ENCODE data around the gene SCIN. TPM values are rescaled to one million over a fixed set of nuclear protein-coding genes. Genes with fewer than 3 reads are reported as not detected.

Gene SCIN
- total RNA-seq, 1 experiment from 2014 or later: 5.6 TPM

DNA sequence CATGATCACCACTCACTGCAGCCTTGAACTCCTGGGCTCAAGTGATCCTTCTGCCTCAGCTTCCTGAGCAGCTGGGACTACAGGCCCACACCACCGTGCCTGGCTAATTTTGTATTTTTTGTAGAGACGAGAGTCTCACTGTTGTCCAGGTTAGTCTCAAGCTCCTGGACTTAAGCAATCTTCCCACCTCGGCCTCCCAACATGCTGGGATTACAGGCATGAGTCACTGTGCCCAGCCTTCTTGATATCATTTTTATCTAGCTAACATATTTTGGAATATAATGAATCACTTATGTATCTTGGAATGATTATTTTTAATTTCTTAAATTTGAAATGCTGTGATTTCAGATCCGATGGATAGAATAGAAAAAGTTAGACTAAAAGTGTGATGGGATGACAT, 135.4 kb downstream of the SCIN start:
- Histone ChIP-seq H3K4me3 (ENCODE audit: low read depth in 2 of 2, low read length in 2 of 2) (no peak overlapping the region), H3K36me3 (ENCODE audit: control insufficient read depth, insufficient read depth, low read length) (no peaks in the 10 kb centered on the region), H3K9me3 (ENCODE audit: control insufficient read depth, insufficient read depth, low read depth, low read length) (0 out of 2 replicates have a peak, but pooled peaks cover 7% of the 10 kb centered on the region), H3K27ac (ENCODE audit: low read length) (no peak overlapping the region), H3K4me1 (ENCODE audit: control insufficient read depth, insufficient read depth, low read length) (no peaks in the 10 kb centered on the region; the same call in 1 of the 2 replicates), H3K27me3 (ENCODE audit: control insufficient read depth, insufficient read depth, low read length) (no peaks in the 10 kb centered on the region)
- intact Hi-C loops (cut with micrococcal nuclease; ENCODE audit: unreplicated experiment) (no loop called here), in situ Hi-C loops (cut with HindIII; ENCODE audit: low pct_unique_long_range_greater_than_20kb, low sequenced_read_pairs) (no loop called here)
- ATAC-seq (no peak), DNase-seq (ENCODE audit: low read depth, low spot score) (no peak)
- ChIA-PET POLR2A (no interaction called here), CTCF (interaction anchor here (0.6 kb wide), 1 partner anchor 135 kb away, joined by 7 read pairs; no protein-coding TSS in a partner anchor)
- BruUV-seq (replicated peaks): no TSS peak
- TF ChIP-seq TCF7L2 (IDR thresholded peaks at IDR 0.05; ENCODE audit: low read depth, low read length): no peak
- TF ChIP-seq SIN3A (IDR thresholded peaks at IDR 0.05; ENCODE audit: borderline replicate concordance, insufficient read depth, low read depth, low read length): no peak
- TF ChIP-seq, protein P1, sequence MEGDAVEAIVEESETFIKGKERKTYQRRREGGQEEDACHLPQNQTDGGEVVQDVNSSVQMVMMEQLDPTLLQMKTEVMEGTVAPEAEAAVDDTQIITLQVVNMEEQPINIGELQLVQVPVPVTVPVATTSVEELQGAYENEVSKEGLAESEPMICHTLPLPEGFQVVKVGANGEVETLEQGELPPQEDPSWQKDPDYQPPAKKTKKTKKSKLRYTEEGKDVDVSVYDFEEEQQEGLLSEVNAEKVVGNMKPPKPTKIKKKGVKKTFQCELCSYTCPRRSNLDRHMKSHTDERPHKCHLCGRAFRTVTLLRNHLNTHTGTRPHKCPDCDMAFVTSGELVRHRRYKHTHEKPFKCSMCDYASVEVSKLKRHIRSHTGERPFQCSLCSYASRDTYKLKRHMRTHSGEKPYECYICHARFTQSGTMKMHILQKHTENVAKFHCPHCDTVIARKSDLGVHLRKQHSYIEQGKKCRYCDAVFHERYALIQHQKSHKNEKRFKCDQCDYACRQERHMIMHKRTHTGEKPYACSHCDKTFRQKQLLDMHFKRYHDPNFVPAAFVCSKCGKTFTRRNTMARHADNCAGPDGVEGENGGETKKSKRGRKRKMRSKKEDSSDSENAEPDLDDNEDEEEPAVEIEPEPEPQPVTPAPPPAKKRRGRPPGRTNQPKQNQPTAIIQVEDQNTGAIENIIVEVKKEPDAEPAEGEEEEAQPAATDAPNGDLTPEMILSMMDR (IDR thresholded peaks at IDR 0.05): no peak
- no peak for TF ChIP-seq POLR2AphosphoS5 (IDR thresholded peaks at IDR 0.05; ENCODE audit: low read depth, low read length)
- TF ChIP-seq, protein P2, sequence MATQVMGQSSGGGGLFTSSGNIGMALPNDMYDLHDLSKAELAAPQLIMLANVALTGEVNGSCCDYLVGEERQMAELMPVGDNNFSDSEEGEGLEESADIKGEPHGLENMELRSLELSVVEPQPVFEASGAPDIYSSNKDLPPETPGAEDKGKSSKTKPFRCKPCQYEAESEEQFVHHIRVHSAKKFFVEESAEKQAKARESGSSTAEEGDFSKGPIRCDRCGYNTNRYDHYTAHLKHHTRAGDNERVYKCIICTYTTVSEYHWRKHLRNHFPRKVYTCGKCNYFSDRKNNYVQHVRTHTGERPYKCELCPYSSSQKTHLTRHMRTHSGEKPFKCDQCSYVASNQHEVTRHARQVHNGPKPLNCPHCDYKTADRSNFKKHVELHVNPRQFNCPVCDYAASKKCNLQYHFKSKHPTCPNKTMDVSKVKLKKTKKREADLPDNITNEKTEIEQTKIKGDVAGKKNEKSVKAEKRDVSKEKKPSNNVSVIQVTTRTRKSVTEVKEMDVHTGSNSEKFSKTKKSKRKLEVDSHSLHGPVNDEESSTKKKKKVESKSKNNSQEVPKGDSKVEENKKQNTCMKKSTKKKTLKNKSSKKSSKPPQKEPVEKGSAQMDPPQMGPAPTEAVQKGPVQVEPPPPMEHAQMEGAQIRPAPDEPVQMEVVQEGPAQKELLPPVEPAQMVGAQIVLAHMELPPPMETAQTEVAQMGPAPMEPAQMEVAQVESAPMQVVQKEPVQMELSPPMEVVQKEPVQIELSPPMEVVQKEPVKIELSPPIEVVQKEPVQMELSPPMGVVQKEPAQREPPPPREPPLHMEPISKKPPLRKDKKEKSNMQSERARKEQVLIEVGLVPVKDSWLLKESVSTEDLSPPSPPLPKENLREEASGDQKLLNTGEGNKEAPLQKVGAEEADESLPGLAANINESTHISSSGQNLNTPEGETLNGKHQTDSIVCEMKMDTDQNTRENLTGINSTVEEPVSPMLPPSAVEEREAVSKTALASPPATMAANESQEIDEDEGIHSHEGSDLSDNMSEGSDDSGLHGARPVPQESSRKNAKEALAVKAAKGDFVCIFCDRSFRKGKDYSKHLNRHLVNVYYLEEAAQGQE (IDR thresholded peaks at IDR 0.05; ENCODE audit: insufficient read depth in 1 of 2, low read depth in 2 of 2, low read length in 1 of 2): no peak

DNA sequence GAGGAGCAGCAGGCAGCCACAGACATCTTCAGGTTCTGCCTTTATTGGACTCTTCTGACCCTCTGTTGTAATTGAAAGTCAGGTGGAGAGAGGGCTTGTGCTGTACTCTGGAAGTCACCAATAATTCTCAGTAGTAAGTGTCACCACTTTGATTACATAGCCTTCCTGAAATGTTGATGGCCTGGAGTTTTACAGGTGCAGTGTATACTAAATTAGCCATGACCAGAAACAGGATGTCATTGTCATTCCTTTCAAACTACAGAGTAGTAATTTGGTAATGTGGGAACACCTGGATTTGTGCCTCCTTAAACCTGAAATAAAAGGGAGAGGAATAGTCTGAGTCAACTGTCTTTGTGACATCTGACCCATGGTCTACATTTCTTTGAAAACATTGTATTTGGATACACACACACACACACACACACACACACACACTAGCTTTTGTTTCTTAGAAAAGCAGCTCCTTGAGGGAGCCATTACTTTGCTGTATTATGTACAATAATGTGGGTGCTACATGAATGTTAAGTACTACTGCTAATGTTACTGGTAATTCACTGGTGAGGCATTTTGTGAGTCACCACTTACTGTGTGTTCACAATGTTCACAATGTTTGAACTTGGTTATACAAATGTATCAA, 136.5 kb downstream of the SCIN start:
- ChIA-PET CTCF (no interaction called here), POLR2A (no interaction called here)
- H3K27me3 ChIP-seq (ENCODE audit: control insufficient read depth, insufficient read depth, low read length): no peaks in the 10 kb centered on the region
- TF ChIP-seq, protein P1 (IDR thresholded peaks at IDR 0.05): no peak
- no peak for TF ChIP-seq SIN3A (IDR thresholded peaks at IDR 0.05; ENCODE audit: borderline replicate concordance, insufficient read depth, low read depth, low read length)
- TF ChIP-seq TCF7L2 (IDR thresholded peaks at IDR 0.05; ENCODE audit: low read depth, low read length): no peak
- TF ChIP-seq POLR2AphosphoS5 (IDR thresholded peaks at IDR 0.05; ENCODE audit: low read depth, low read length): no peak
- TF ChIP-seq, protein P2 (IDR thresholded peaks at IDR 0.05; ENCODE audit: insufficient read depth in 1 of 2, low read depth in 2 of 2, low read length in 1 of 2): no peak
- no peaks in the 10 kb centered on the region; the same call in 1 of the 2 replicates for H3K4me1 ChIP-seq (ENCODE audit: control insufficient read depth, insufficient read depth, low read length)
- H3K36me3 ChIP-seq (ENCODE audit: control insufficient read depth, insufficient read depth, low read length): no peaks in the 10 kb centered on the region
- no peaks in the 10 kb centered on the region for H3K9me3 ChIP-seq (ENCODE audit: control insufficient read depth, insufficient read depth, low read depth, low read length)
- no peak overlapping the region for H3K27ac ChIP-seq (ENCODE audit: low read length)
- 0 out of 2 replicates have a peak, but pooled peaks have one; percentile 38 for ATAC-seq
- no peak for DNase-seq (ENCODE audit: low read depth, low spot score)
- intact Hi-C loops (cut with micrococcal nuclease; ENCODE audit: unreplicated experiment): no loop called here
- in situ Hi-C loops (cut with HindIII; ENCODE audit: low pct_unique_long_range_greater_than_20kb, low sequenced_read_pairs): no loop called here
- BruUV-seq (replicated peaks): no TSS peak
- no peak overlapping the region for H3K4me3 ChIP-seq (ENCODE audit: low read depth in 2 of 2, low read length in 2 of 2)

Measured in Panc1 (cell line).